ENCODE measurements around the gene NKX3-2.

The NKX3-2 gene

DNA sequence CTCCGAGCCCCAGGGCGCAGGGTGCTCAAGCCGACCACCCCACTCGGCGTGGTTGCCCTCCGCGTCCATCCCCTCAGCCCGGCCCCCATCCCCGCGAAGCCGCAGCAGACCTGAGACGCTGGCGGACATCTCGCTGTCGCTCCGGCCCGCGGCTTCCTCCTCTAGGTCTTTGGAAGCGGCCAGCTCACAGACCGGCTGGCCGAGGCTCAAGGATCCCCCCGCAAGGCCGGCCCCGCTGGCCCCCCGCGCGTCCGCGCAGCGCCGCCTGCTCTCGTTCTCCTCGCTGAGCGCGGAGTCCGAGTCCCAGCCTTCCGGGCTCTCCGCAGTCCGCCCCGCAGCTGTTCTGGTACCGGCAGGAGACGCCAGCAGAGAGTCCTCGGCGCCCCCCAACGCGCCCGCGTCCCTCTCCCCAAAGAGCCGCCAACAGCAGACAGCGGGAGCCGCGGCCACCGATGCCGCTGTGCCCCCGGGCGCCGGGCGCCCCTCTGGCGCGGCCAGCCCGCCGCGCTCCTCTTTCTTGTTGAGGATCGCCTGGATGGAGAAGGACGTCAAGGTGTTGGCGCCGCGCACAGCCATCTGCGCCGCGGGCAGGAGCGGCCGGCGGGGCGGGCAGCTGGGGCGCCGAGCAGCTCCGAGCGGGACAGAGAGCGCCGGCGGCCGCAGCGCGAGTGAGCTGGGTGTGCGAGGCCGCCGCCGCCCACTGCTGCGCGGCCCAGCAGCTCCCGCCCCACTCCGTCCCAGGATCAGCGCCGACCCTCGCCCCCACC lies at the start of gene NKX3-2:
TSS of gene NKX3-2 (minus strand) at position 670 of the 767 bp plus-strand sequence. CDS start at position 576, 94 bp downstream.
- in situ Hi-C loops (cut with MboI; ENCODE audit: low sequenced_read_pairs), result loop anchor here (25.0 kb wide), 1 partner anchor 707 kb away; no protein-coding TSS in a partner anchor

DNA sequence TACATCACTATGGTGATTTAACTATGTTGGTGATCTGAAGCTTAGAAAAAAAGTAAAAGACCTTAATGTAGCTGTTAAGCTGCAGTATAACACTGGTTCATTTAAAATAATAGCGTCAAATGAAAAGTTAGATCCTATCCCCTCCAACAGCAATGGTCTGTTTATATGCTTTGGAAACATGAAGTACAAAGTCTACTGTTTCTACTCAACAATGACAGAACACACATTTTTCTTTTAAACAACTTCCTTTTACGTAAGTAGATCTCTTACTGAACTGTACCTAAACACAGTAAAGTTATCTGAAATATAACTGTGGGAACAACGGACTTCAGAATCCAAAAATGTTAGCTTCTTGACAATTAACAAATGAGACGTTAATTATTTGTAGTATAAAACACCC lies 47.9 kb upstream of the NKX3-2 start:
- in situ Hi-C loops (cut with MboI; ENCODE audit: low sequenced_read_pairs), result no loop called here

DNA sequence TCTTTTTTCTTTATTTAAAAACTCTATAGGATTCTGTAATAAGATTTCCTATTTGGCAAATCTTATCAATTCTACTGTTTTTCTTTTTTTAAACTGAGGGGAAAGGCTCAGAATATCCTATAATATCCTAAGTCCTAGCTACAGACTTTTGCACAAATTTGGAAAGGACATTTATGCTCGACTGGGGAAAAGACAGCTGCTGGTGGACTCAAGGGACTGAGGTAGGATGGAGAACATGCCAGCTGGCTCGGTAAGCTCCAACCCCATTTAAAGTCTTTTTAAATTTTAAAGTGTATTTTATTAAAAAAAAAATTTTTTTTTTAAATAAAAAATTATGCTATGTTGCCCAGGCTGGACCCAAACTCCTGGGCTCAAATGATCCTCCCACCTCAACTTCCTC lies 46.5 kb upstream of the NKX3-2 start:
- in situ Hi-C loops (cut with MboI; ENCODE audit: low sequenced_read_pairs), result no loop called here

DNA sequence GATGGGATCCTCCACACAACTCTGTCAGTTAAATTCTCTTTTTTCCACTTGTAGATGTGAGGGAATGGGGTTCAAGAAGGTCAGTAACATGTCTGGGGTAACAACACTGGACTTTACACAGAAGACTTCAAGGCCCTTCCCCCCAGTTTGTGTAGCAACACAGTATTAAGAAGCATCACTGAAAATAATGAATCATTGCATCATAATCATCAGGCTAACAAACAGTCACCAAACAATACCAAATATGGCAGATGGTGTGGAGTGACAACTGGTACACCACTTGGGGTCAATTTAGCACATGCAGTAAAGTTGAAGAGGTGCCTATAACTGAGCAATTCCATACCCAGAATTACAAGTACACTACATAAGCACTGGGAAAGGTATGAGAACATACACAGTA lies 44.6 kb upstream of the NKX3-2 start:
- in situ Hi-C loops (cut with MboI; ENCODE audit: low sequenced_read_pairs), result no loop called here

DNA sequence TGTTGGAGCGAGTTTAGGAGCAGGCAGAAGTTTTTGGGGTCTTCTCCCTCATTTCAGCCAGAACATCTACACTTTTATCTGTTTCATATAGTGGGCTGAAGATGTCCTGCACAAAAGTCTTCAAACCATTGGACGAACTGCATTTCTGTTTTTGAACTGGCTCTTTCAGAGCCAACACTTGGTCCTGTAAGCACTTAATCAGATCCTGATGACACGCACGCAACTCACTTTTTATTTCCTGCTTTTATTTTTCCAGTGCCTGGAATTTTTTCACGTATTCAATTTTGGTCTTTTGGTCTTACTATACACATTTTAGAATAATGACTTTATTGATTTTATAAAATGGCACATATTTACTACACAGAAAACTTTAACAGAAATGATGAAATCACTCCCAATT lies 40.2 kb upstream of the NKX3-2 start:
- in situ Hi-C loops (cut with MboI; ENCODE audit: low sequenced_read_pairs), result no loop called here

DNA sequence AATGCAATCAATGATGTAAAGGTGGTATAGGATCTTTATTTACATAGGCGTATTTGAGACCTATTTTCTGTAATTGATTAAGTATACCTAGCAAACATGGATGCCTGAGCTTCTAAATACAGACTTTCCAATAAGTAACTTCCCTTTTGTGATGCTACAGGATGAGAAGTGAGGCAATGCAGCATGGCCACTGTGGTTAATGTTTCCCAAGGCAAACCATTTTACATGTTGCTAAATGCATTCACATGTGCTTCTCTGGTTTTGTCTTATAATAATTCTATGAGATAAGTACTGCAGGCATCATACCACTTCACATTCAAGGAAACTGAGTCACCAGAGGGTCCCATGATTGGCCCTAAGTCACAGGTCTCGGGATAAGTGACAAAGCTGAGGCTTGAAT lies 35.7 kb upstream of the NKX3-2 start:
- in situ Hi-C loops (cut with MboI; ENCODE audit: low sequenced_read_pairs), result no loop called here

DNA sequence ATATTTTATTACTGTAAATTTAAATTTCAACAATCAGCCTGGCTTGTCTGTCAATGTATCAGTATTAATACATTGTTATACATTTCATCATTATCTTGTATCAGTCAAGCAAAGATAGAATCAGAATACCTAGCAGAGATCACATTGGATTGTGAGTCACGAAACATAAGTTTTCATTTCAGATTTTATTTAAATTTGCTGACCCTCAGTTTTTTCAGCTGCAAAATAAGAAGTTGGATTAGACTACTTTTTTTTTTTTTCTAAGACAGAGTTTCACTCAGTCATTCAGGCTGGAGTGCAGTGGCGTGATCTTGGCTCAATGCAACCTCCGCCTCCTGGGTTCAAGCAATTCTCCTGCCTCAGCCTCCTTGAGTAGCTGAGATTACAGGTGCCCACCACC lies 33.4 kb upstream of the NKX3-2 start:
- in situ Hi-C loops (cut with MboI; ENCODE audit: low sequenced_read_pairs), result no loop called here

DNA sequence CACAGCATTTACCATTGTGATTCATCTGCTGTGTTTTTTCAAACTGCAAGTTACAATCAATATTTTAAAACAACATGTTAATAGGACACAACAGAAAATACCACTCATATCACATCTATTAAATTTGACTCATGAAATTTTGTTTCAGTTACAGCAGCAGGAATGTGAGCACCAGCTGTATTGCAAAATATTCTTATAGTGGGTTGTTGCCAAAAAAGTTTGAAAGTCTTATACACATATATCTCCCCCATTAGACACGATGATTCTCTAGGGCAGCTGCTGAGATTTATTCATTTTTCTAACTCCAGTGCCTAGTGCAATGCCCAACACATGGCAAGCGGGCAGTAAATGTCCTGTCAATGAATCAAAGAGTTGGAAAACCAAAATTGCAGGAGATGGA lies 26.6 kb upstream of the NKX3-2 start:
- in situ Hi-C loops (cut with MboI; ENCODE audit: low sequenced_read_pairs), result loop anchor here (25.0 kb wide), 1 partner anchor 834 kb away; no protein-coding TSS in a partner anchor

DNA sequence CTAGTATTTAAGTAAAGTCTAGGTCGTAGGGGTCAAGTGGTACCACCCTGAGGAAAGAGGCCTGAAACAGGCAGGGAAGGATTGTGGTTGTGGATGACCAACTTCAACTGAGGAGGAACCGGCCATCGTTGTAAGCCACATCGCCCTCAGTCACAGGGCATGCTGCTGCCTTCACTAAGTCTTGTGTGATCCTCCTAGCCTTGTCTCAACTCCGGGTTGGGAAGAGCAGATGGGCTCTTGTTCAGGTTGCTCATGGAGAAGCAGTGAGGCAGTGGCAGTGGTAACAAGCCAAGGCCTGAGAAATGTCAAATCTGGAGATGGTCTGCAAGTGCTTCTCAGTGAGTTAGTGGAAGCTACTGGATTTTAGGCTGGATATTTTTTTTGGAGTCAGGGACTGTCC lies 22.8 kb upstream of the NKX3-2 start:
- in situ Hi-C loops (cut with MboI; ENCODE audit: low sequenced_read_pairs), result loop anchor here (25.0 kb wide), 1 partner anchor 830 kb away; no protein-coding TSS in a partner anchor

DNA sequence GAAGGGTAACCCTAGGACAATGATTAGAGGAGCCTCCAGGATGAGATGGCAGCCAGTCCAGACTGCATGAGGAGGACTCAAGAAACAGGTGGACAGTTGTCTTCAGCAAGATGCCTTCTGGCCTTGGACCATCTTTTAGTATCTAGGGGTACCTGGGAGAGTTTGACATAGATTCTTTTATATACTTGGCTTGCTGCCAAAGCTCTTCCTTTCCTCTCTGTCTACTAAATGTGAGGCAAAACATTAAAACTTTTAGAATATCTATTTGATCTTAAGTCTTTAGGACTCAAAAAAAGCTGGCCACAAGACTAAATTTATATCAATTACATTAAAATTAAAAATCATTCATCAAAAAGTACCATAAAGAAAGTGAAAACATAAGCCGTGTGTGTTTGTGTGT lies 18.6 kb upstream of the NKX3-2 start:
- in situ Hi-C loops (cut with MboI; ENCODE audit: low sequenced_read_pairs), result loop anchor here (25.0 kb wide), 1 partner anchor 826 kb away; no protein-coding TSS in a partner anchor

DNA sequence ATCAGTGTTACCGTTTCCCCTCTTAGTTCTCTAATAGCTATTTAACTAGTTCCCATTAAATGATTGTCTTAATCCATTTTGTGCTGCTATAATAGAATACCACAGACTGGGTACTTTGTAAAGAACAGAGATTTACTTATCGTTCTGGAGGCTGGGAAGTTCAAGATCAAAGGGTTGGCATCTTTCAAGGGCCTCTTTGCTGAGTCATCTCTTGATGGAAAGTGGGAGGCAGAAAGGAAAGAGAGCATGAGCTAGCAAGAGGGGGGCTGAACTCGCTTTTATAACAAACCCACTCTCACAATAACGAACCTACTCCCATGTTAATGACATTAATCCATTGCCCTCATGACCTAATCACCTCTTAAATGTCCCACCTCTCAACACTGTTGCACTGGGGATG lies 17.4 kb upstream of the NKX3-2 start:
- in situ Hi-C loops (cut with MboI; ENCODE audit: low sequenced_read_pairs), result loop anchor here (25.0 kb wide), 1 partner anchor 824 kb away; no protein-coding TSS in a partner anchor

DNA sequence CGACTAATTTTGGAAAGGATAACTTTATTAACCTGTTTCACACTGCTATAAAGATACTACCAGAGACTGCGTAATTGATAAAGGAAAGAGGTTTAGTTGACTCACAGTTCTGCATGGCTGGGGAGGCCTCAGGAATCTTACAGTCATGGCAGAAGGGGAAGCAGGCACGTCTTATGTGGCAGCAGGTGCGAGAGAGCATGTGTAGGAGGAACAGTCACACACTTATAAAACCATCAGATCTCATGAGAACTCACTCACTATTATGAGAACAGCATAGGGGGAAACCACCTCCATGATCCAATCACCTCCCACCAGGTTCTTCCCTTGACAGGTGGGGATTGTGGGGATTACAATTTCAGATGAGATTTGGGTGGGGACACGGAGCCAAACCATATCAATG lies 15.8 kb upstream of the NKX3-2 start:
- in situ Hi-C loops (cut with MboI; ENCODE audit: low sequenced_read_pairs), result loop anchor here (25.0 kb wide), 1 partner anchor 823 kb away; no protein-coding TSS in a partner anchor

DNA sequence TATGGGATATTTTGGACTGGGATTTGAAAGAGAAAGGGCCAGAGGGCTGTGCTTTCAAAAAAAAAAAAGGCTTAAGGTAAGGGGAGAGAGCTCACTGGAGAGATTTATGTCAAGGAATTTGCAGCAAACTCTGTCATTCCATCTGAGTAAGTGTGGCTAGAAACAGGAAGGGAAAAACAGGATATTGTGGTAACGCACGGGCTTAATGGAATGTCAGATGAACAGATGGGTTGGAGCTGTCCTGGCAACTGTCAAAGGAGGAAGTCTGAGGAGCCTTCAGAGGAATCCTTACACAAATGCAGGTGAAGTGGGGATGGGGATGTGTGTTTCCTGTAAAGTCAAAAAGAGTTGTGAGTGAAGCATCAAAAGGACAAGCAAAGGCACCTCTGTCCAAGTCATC lies 15.1 kb upstream of the NKX3-2 start:
- in situ Hi-C loops (cut with MboI; ENCODE audit: low sequenced_read_pairs), result loop anchor here (25.0 kb wide), 1 partner anchor 822 kb away; no protein-coding TSS in a partner anchor

DNA sequence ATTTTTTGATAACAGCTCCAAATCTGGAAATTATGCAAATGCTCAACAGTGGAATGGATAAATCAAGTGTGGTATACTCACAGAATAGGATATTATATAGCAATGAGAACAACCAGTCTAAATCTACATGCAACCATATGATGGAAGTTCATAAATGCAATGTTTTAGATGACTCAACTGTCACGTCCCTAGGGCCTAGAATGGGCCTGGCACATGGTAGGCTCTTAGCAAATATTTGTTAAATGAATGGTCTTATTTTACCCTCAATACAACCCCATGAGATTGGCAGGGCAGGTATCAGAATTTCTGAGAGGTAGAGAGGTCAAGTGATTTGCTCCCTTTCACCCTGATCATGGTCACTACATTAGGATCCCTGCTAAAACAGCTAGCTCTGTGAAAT lies 14.6 kb upstream of the NKX3-2 start:
- in situ Hi-C loops (cut with MboI; ENCODE audit: low sequenced_read_pairs), result loop anchor here (25.0 kb wide), 1 partner anchor 822 kb away; no protein-coding TSS in a partner anchor

DNA sequence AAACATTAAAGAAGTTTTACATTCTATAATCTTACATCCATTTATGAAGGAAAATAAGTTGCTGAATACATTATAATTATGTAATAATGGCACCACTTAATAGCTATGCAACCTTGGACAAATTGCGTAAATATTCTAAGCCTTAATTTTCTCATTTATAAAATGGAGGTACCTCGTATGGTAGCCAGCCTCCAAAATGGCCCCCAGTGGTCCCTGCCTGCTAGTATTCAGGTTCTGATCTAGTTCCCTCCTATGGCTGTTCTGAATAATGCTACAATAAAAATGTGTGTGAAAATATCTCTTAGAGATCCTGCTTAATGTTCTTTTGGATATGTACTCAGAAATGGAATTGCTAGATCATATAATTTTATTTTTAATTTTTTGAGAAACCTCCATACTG lies 11.0 kb upstream of the NKX3-2 start:
- in situ Hi-C loops (cut with MboI; ENCODE audit: low sequenced_read_pairs), result loop anchor here (25.0 kb wide), 1 partner anchor 818 kb away; no protein-coding TSS in a partner anchor

DNA sequence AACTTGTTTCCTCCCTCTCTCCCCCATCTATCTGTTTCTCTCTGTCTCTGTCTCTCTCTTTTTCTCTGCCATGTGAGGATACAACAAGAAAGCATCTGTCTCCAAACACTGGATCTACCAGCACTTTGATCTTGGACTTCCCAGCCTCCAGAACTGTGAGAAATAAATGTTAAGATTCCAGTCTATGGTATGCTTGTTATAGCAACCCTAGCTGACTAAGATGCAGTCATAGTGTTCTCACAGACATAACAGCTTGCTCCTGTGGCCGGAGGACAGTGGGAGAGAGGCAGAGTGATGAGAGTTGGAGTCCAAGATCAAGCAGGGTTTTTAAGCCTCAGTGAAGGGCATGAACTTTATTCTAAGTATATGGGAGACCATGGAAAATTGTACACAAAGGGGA lies 8.8 kb upstream of the NKX3-2 start:
- in situ Hi-C loops (cut with MboI; ENCODE audit: low sequenced_read_pairs), result loop anchor here (25.0 kb wide), 1 partner anchor 816 kb away; no protein-coding TSS in a partner anchor

DNA sequence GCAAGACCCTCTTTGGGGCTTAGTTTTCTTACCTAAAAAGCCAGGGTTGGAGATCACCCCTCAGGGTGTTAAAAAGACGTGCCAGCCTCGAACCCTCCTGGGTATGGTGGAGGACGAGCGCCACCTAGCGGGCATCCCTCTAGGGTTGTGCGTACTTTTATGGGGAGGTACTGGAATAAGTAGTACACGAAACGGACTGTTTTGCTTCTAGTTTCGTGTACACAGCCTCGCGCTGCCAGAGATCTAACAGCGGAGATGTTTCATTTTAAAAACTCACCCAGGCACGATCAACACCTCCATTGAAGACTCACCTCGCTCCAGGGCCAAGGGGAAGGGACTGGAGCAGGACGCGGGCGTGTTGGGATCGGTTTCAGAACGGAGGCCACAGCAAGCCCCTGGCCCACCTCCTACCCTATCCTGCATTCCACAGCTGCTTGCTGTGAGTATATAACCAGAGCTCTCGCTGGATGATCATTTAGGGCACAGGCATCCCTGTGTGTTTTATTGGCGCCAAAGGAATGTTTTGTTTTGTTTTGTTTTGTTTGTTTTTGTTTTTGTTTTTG lies 4.8 kb upstream of the NKX3-2 start:
- in situ Hi-C loops (cut with MboI; ENCODE audit: low sequenced_read_pairs), result loop anchor here (25.0 kb wide), 1 partner anchor 712 kb away; no protein-coding TSS in a partner anchor

DNA sequence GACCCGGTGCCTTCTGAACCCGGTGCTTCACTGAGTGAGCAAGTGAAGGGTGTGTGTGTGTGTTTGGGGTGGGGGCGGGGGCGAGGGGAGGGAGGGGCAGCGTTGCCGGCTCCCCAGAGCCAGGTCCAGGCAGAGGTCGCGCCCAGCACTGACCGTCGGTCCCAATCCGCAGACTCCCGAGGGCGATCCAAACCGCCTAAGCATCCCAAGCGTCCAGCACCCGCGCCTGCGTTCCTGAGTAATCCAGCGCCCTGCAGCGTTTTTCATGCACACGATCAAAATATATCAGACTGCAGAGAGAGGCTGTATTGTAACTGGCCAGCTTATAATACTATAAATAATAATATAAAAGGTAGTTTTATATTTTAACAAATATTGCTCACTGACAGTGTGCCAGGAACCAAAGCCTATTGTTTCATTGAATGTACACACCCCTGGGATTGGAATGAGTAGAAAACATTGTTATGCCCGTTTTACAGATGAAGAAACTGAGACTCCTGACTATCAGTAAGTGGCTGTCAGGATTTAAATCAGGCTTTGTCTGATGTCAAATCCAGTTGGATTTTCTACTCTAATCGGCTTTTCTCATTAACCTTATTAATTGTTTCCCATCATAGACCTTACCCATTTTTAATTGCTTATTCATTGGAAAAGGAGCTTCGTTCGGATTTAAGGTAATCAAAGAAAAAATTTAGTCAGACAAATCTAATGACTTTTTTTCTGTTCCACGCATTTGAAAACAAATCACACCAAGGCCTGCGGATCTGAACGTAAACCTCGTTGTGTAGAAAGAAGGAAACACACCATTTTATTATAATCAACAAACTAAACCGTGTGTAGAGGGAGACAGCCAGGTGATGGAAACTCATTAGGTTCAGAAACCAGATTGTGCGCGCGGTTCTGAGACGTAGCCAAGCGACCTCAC lies 4.0 kb upstream of the NKX3-2 start:
- in situ Hi-C loops (cut with MboI; ENCODE audit: low sequenced_read_pairs), result loop anchor here (25.0 kb wide), 1 partner anchor 711 kb away; no protein-coding TSS in a partner anchor

DNA sequence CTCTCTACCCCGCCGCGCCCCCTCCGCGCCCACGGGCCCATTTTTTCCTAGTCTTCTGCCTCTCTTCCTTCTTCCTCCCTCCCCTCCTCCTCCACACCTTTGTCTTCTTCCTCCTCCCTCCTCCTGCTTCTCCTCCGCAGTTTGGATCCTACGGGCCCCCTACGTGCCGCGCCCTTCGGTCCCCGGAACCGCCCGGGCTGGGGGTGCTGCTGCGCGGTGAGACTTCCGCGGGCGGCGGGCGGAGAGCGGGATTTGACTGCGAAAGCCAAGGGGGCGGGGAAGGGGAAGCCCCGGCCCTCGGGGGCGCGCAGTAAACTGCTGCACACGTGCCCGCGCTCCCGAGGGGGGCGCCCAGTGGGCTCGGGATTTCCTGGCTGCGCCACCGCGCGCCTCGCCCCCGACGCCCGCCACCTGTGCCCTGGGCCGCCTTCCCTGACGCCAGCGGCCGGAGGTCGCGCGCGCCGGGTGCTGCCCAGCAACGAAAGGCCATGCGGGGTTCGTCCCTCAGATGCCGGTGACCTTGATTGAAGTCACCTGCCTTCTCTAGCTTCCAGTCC lies 3.3 kb upstream of the NKX3-2 start:
- in situ Hi-C loops (cut with MboI; ENCODE audit: low sequenced_read_pairs), result loop anchor here (25.0 kb wide), 1 partner anchor 710 kb away; no protein-coding TSS in a partner anchor

DNA sequence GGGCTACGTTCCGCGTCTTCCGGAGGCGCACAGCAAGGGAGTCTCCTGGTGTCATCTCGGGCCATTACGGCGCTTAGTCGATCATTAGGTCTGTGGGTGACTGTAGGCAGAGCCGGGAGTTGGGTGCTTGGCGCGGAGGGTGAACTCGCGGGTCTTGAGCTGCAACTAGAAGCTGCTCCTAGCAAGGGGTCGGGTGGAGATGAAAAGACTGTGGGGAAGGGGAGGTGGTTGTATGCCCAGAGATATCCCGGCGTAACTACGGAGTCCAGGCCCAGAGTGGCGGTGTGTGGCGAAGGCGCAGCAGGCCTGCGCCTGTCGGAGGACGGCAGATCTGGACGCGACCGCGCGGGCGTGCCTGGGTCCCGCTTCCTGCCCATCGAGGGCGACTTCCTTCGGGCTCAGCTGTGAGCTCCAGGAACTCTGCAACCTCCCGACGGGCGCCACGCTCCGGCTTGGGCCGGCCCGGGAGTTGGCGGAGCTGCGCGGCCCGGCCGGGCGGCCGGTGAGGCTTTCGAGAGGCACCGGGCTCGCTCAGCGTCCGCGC lies 2.7 kb upstream of the NKX3-2 start:
- in situ Hi-C loops (cut with MboI; ENCODE audit: low sequenced_read_pairs), result loop anchor here (25.0 kb wide), 1 partner anchor 710 kb away; no protein-coding TSS in a partner anchor

Measured in HL-60/S4 treated with phorbol 12-myristate 13-acetate at 8.2 ng/mL for 4 days and 3 days (cell line).